Thoracic aorta endothelial cell (primary cell): ENCODE measurements around the gene LRIT2. TPM values are rescaled to one million over a fixed set of nuclear protein-coding genes. Genes with fewer than 3 reads are reported as not detected.

ENCODE experiments used
- total RNA-seq: library from RNA; depleted of rRNA; stranded (reverse); fragments of >200 nt; gene quantifications from 2 replicates; pipeline ENCODE4 v1.2.3, GENCODE V29; 2012

The LRIT2 gene, protein sequence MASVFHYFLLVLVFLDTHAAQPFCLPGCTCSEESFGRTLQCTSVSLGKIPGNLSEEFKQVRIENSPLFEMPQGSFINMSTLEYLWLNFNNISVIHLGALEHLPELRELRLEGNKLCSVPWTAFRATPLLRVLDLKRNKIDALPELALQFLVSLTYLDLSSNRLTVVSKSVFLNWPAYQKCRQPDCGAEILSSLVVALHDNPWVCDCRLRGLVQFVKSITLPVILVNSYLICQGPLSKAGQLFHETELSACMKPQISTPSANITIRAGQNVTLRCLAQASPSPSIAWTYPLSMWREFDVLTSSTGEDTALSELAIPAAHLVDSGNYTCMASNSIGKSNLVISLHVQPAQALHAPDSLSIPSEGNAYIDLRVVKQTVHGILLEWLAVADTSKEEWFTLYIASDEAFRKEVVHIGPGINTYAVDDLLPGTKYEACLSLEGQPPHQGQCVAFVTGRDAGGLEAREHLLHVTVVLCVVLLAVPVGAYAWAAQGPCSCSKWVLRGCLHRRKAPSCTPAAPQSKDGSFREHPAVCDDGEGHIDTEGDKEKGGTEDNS
- total RNA-seq: not detected in 2 replicates

DNA sequence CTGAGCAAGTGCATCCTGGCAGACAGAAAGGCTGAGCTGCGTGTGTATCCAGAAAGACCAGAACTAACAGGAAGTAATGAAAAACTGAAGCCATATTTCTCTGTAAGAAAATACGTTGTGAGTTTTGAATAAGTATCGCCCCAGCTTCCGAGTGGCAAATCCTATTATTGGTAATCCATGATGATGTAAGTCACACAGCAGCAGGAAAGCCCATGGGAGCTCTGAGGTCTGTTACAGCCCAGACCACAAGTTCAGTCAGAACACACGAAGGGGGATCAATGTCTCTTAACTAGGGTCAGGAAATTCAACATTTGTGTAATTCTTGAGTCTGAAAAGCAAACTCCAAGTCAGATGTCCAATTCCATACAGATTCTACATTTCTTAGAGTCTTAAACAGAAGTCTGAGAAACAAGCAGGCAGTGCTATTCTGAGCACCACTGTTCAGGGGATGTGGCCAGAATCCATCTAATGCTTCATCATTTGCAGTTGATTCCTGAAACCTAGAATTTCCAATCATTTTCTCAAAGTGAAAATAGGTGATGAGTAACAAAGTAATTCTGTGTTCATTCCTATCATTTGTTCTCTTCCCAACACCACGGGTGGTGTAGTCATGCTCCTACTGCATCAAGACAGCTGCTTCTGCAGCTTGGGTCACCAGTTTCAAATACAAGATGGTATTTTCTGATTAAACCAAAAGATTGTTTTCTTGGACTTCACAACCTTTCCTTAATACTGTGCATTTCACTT lies at the start of gene LRIT2:
LRIT2 (minus strand) TSS at position 118 of the 747 bp plus-strand sequence; CDS start at position 94, 24 bp downstream.

DNA sequence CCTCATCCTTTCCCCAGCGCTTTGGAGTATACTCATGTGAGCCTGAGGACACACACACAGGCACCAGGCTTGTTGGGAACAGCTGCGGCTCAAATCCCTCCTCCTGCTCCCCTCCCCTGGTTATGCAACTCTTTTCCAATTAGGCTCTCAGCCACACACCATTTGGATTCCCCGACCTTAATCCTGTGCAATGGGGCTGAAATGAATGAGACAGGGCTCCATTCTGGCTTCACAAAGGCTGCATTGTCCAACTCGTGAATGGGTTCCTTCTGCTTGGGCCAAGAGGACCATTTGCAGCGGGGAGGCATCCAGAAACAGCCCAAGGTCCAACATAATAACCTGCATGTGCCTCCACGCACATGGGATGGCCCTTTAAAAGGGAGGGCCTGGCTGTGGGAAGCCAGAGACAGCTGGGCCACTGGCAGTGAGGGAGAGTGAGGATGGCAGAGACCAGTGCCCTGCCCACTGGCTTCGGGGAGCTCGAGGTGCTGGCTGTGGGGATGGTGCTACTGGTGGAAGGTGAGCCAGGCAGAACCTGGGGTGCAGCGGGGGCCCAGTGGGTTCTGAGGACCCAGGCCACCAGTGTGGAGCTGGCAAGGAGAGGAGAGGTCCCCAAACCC lies 19.4 kb upstream of the LRIT2 start, which contains the start of gene RGR:
RGR (plus strand) TSS at position 403 of the 620 bp plus-strand sequence; CDS start at position 441, 38 bp downstream.

DNA sequence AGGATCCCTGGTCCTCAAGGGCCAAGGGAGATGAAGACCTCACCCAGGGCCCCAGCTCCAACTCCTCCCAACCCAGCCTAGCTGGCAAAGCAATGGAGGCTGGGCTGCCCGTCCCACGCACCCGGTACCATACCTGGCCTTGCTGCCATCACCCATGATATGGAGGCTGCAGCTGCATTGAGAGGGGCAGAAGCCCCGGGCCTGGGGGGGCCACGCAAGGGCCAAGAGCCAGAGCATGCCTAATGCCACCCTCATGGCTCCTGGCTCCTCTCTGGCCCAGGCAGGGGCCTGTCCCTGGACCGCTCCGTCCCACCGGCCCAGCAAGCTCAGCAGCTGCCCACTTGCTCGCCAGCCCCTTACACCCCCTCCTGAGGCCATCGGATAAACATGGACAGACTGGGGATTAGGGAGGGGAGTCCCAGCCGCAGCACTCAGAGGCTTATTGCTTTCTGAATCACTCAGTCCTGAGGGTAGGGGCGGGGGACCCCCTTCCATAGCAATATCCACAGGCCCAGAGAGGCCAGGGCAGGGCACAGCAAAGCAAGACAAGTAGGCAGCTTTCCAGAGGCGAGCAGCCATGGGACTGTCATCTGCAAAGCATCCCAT lies 15.9 kb upstream of the LRIT2 start, which contains the start of gene LRIT1:
LRIT1 (minus strand) TSS at position 362 of the 606 bp plus-strand sequence; CDS start at position 255, 107 bp downstream.

DNA sequence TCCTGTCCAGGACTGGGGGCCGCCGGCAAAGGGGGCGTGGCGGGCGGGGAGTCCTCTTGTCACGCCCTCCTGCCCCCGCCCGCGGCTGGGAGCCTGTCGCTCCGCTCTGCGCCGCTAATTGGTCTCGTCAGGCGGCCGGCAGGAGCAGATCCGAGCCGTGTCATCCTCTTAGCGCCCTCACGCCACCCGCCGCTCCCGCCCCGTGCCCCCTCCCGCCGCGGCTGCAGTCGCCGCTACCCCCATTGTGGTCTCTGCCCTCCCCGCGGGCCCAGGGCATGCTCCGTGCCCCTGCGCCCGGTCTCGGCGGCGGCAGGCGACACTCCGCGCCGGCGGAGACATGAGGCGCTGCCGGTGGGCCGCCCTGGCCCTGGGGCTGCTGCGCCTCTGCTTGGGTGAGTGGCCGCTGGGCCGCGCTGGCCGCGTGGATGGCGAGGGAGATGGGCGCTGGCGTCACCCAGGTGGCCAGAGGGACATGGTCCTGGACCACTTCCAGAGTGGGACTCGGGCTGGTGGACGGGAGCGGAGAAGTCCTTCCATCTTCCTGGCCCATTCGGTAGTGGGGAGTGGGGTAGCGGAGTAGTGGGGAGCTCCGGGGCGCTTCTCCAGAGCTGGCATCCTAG lies 30.8 kb downstream of the LRIT2 start, which contains the start of gene CDHR1:
CDHR1 (plus strand) TSS at position 114 of the 620 bp plus-strand sequence; CDS start at position 338, 224 bp downstream.

DNA sequence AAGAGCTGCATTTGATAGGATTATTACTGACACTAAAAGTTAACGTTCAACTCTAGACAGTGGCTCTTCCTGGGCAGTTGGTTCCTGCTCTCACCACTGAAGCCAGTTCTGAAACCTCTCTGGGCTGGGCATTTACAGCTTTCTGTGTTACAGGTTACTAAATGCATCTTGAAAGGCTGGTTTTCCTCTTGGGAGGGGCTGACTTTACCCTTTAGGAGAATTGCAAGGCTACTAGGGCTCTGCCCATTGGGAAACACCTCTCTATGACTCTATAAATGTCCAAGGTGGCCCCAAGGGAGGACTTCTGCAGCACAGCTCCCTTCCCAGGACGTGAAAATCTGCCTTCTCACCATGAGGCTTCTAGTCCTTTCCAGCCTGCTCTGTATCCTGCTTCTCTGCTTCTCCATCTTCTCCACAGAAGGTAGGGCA lies 51.8 kb downstream of the LRIT2 start, which contains the start of gene GPR15LG:
GPR15LG (plus strand) TSS at position 301 of the 429 bp plus-strand sequence; CDS start at position 352, 51 bp downstream.

Other genes with a start within 250 kb of the LRIT2 start
- 186 and 202 TPM in 2 replicates for gene GHITM, start 86.0 kb downstream of the LRIT2 start, total RNA-seq
- not detected in 2 replicates for gene GPR15LG, start 51.7 kb downstream of the LRIT2 start, total RNA-seq
- 0.07 and 0.13 TPM in 2 replicates for gene CDHR1, start 31.0 kb downstream of the LRIT2 start, total RNA-seq
- gene LRIT1, start 16.0 kb upstream of the LRIT2 start, total RNA-seq: not detected in 2 replicates
- not detected in 2 replicates for gene RGR, start 19.5 kb upstream of the LRIT2 start, total RNA-seq
- gene CCSER2, start 103.0 kb upstream of the LRIT2 start, total RNA-seq: 50.8 and 61.5 TPM in 2 replicates